Endothelial cell of umbilical vein (primary cell): ENCODE measurements around the gene PRKCB. TPM values are rescaled to one million over a fixed set of nuclear protein-coding genes. Genes with fewer than 3 reads are reported as not detected.

Experiments used
- Bru-seq: library from RNA; stranded (reverse); fragments of 400-500 nt; gene quantifications from one replicate; lab custom pipeline; 2021; lab: Mats Ljungman, UMichigan
- BruChase-seq, 2 experiments: library from RNA; stranded (reverse); fragments of 400-500 nt; gene quantifications; one replicate each; lab custom pipeline; 2021; lab: Mats Ljungman, UMichigan
- BruUV-seq: library from RNA; stranded (reverse); fragments of 400-500 nt; replicated peaks from 2 replicates; lab custom pipeline; 2021; lab: Mats Ljungman, UMichigan
- CTCF ChIA-PET: fragments of 300-600, 350-600 bp; sonication (Branson Sonifier 250); formaldehyde crosslinking; loops from one replicate; lab custom pipeline; 2021; ENCODE audit warnings: antibody characterized with exemption, inconsistent platforms; lab: Charles Lee
- POLR2A ChIA-PET: fragments of 300-600, 350-600 bp; sonication (Branson Sonifier 250); formaldehyde crosslinking; loops from one replicate; lab custom pipeline; 2021; ENCODE audit warnings: antibody characterized with exemption, inconsistent platforms; lab: Charles Lee
- DNase-seq: peaks from one replicate; pipeline ENCODE4 v3.0.0-alpha.2; 2011; ENCODE audit warnings: low read depth, low spot score
- FAIRE-seq: peaks from 2 replicates; lab custom pipeline; 2011; peaks lifted over from hg19 to GRCh38; lab: Jason Lieb, UNC
- H2AFZ ChIP-seq: 2 replicates; pipeline ENCODE4 v1.6.0; 2012; ENCODE audit warnings: low read depth, low read length, control low read depth, inconsistent platforms
- H3K27ac ChIP-seq: 2 replicates; pipeline ENCODE4 v1.5.1; 2011; ENCODE audit warnings: low read depth, mild to moderate bottlenecking, control low read depth, low read length, moderate library complexity; ENCODE audit not compliant: insufficient read depth
- H3K27me3 ChIP-seq, 2 experiments: 2 replicates each; pipeline versions ENCODE4 v1.6.0 to v1.6.1; 2011; ENCODE audit warnings: low read length in 2 of 2, mixed read lengths in 1 of 2; ENCODE audit not compliant: control insufficient read depth in 2 of 2, insufficient read depth in 2 of 2
- H3K36me3 ChIP-seq, 2 experiments: 2 replicates in 1 of 2; 3 replicates in 1 of 2; pipeline ENCODE4 v1.5.1; 2011; ENCODE audit warnings: low read length in 2 of 2, mild to moderate bottlenecking in 1 of 2, moderate library complexity in 1 of 2; ENCODE audit not compliant: control insufficient read depth in 2 of 2, insufficient read depth in 2 of 2; ENCODE audit errors: extremely low read depth in 1 of 2
- H3K4me1 ChIP-seq: 3 replicates; pipeline ENCODE4 v1.5.1; 2011; ENCODE audit warnings: mild to moderate bottlenecking, low read length; ENCODE audit not compliant: control insufficient read depth, insufficient read depth; ENCODE audit errors: extremely low read depth
- H3K4me2 ChIP-seq: 2 replicates; pipeline ENCODE4 v1.6.1; 2011; ENCODE audit warnings: low read length, control low read depth, mixed read lengths; ENCODE audit not compliant: insufficient read depth
- H3K4me3 ChIP-seq, 3 experiments: fragments of 200-600 bp in 1 of 3; sonication (generic), shearing (Covaris generic) in 1 of 3; replicated peaks in 1 of 3; 2 replicates each; pipeline ENCODE4 v1.5.1; 2011 to 2016; ENCODE audit warnings: control low read depth in 3 of 3, low read length in 3 of 3, mild to moderate bottlenecking in 2 of 3, inconsistent platforms in 1 of 3, low read depth in 1 of 3, moderate library complexity in 1 of 3; ENCODE audit not compliant: insufficient read depth in 1 of 3
- H3K79me2 ChIP-seq: 2 replicates; pipeline ENCODE4 v1.6.0; 2012; ENCODE audit warnings: low read length, inconsistent platforms; ENCODE audit not compliant: control insufficient read depth, insufficient read depth
- H3K9ac ChIP-seq: replicated peaks from 2 replicates; pipeline ENCODE3; 2011; ENCODE audit warnings: low read length, control low read depth; ENCODE audit not compliant: insufficient read depth; ENCODE audit errors: extremely low read depth
- H3K9me1 ChIP-seq: replicated peaks from 3 replicates; pipeline ENCODE4 v1.6.0; 2011; ENCODE audit warnings: mild to moderate bottlenecking, low read length; ENCODE audit not compliant: control insufficient read depth, insufficient read depth; ENCODE audit errors: extremely low read depth
- H3K9me3 ChIP-seq: replicated peaks from 2 replicates; pipeline ENCODE4 v1.5.1; 2012; ENCODE audit warnings: low read length, inconsistent platforms; ENCODE audit not compliant: control insufficient read depth, insufficient read depth
- H4K20me1 ChIP-seq: replicated peaks from 2 replicates; pipeline ENCODE3; 2011; ENCODE audit warnings: mild to moderate bottlenecking, low read length; ENCODE audit not compliant: control insufficient read depth, insufficient read depth; ENCODE audit errors: extremely low read depth
- CTCF ChIP-seq, 2 donors: IDR thresholded peaks; 1 replicate in 1 of 2; 2 replicates in 1 of 2; pipeline ENCODE4 v1.5.1; 2011; ENCODE audit warnings: low read length in 2 of 2, mild to moderate bottlenecking in 2 of 2, moderate library complexity in 2 of 2, control low read depth in 1 of 2, inconsistent platforms in 1 of 2, low read depth in 1 of 2; ENCODE audit not compliant: insufficient read depth in 1 of 2; ENCODE audit errors: extremely low read depth in 1 of 2
- EZH2 ChIP-seq: IDR thresholded peaks from 2 replicates; pipeline ENCODE4 v1.6.1; 2012; ENCODE audit warnings: borderline replicate concordance, low read depth, mild to moderate bottlenecking, moderate library complexity, low read length, inconsistent platforms; ENCODE audit not compliant: severe bottlenecking
- FOS ChIP-seq: IDR thresholded peaks from 2 replicates; pipeline ENCODE4 v1.6.1; 2011; ENCODE audit warnings: mild to moderate bottlenecking, low read length, moderate library complexity, borderline replicate concordance; ENCODE audit not compliant: insufficient read depth
- GATA2 ChIP-seq: IDR thresholded peaks from 2 replicates; pipeline ENCODE4 v1.7.0; 2011; ENCODE audit warnings: low read depth, mild to moderate bottlenecking, moderate library complexity, mixed read lengths, low read length; ENCODE audit not compliant: insufficient read length, insufficient read depth
- JUN ChIP-seq: IDR thresholded peaks from 2 replicates; pipeline ENCODE4 v1.6.1; 2011; ENCODE audit warnings: borderline replicate concordance, low read depth; ENCODE audit not compliant: insufficient read length, insufficient read depth
- MAX ChIP-seq: IDR thresholded peaks from 2 replicates; pipeline ENCODE4 v1.6.1; 2011; ENCODE audit not compliant: insufficient read depth, insufficient read length
- MYC ChIP-seq: IDR thresholded peaks from one replicate; pipeline ENCODE4 v1.6.1; 2011; ENCODE audit warnings: mild to moderate bottlenecking, low read depth, low read length
- POLR2AphosphoS5 ChIP-seq: IDR thresholded peaks from 2 replicates; pipeline ENCODE4 v1.6.1; 2012; ENCODE audit warnings: low read depth, mild to moderate bottlenecking, control low read depth, low read length, moderate library complexity; ENCODE audit not compliant: insufficient read depth
- dilution Hi-C: fragments of 300-500 bp; cut with MboI; formaldehyde crosslinking; loops from one replicate; pipeline ENCODE4 v1.15.0; 2019; ENCODE audit warnings: low sequenced_read_pairs; ENCODE audit not compliant: extremely low pct_ligation_motif_present
- intact Hi-C: fragments of 100-400 bp; cut with micrococcal nuclease; formaldehyde crosslinking; loops from one replicate; pipeline ENCODE4 v1.10.0; 2022
- long read RNA-seq: library from polyadenylated mRNA; stranded (forward); transcript quantifications from one replicate; pipeline ENCODE4 v2.0.0, GENCODE V29; 2021
- polyA minus RNA-seq, 3 experiments: library from RNA; depleted of rRNA, polyadenylated mRNA; stranded (reverse); fragments of >200 nt; gene quantifications; 1 replicate in 1 of 3; 2 replicates in 2 of 3; pipeline ENCODE4 v1.2.3, GENCODE V29; 2011
- polyA plus RNA-seq, 4 experiments: library from polyadenylated mRNA; depleted of rRNA in 3 of 4; stranded (reverse) in 3 of 4; unstranded in 1 of 4; fragments of >200 nt; gene quantifications; 2 replicates each; pipeline versions ENCODE4 v1.2.1 to v1.2.3, GENCODE V29; 2011 to 2012; ENCODE audit warnings: missing spikeins in 1 of 4
- total RNA-seq: library from RNA; stranded (reverse); gene quantifications from 2 replicates; pipeline ENCODE4 v1.2.3, GENCODE V29; 2021

Gene PRKCB
- total RNA-seq (not detected in 2 replicates), polyA plus RNA-seq (0.01 TPM in 1 of 2 replicates, not detected in the other), polyA minus RNA-seq (3.5 and 7.9 TPM in 2 replicates), Bru-seq, nascent RNA (percentile 3 among the genes with signal in this experiment), BruChase-seq, experiment 1, labeled RNA remaining after a 6-hour chase (percentile 1 among the genes with signal in this experiment), BruChase-seq, experiment 2, labeled RNA remaining after a 2-hour chase (percentile 2 among the genes with signal in this experiment)
- 0.08 TPM in 1 of 2 replicates, not detected in the other for polyA plus RNA-seq (2011; cell fraction: cytosol; rRNA removed)
- polyA plus RNA-seq (2011; cell fraction: nucleus; rRNA removed), result not detected in 2 replicates
- not detected in 2 replicates for polyA plus RNA-seq (2012)
- 13.6 TPM for polyA minus RNA-seq (2011; cell fraction: cytosol; rRNA and poly(A)+ RNA removed)
- not detected in 2 replicates for polyA minus RNA-seq (2011; cell fraction: nucleus; rRNA and poly(A)+ RNA removed)
- long read RNA-seq, result 0 reads

DNA sequence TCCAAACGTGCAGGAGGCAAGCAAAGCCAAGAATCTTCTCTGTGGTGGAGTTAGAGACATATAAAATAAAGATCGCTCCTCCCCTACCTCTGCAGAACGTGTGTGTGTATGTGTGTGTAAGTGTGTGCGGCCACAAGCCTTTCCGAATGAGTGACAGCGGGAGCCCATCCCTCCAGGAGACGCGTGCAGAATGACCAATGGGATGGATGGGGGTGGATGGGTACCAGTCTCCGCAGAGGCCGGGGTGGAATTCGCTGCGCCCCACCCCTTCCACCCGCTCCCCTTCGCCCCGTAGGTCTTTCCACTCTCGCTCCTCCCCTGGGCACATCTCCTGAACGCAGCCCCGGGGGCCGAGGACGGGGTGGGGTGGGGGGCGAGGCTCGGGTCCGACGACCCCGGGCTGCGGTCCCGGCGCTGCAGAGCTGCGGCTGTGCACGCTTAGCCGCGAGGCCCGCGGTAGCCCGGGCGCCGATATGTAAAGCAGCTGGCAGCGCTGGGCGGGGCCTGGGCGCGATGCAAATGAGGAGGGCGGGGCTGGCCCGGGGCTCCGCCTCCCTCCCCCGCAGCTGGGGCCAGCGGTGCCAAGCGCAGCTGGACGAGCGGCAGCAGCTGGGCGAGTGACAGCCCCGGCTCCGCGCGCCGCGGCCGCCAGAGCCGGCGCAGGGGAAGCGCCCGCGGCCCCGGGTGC is at the start of gene PRKCB:
Gene PRKCB (plus strand): TSS at position 594 of the 688 bp plus-strand sequence.
- Histone ChIP-seq H3K9ac (no peak within 1 kb of the TSS), H3K36me3 (no peaks in the 10 kb centered on the region), H2AFZ (peak within 1 kb of the TSS; percentile 29), H3K79me2 (no peaks in the 10 kb centered on the region), H3K4me2 (no peak within 1 kb of the TSS), H3K27ac (no peak within 1 kb of the TSS), H3K27me3 (peaks cover 19 to 39% of the 10 kb centered on the region in 2 experiments), H3K4me3 (no peak within 1 kb of the TSS), H3K9me1 (no peaks in the 10 kb centered on the region), H4K20me1 (no peaks in the 10 kb centered on the region), H3K9me3 (no peaks in the 10 kb centered on the region), H3K4me1 (no peaks in the 10 kb centered on the region)
- TF ChIP-seq CTCF (IDR thresholded peaks at IDR 0.05; ENCODE audit: extremely low read depth in 1 of 2, insufficient read depth in 1 of 2, low read depth in 1 of 2, low read length in 2 of 2) (no peak), EZH2 (no peak), POLR2AphosphoS5 (no peak), GATA2 (no peak), MYC (no peak), JUN (no peak), MAX (no peak), FOS (no peak)
- intact Hi-C loops, result no loop called here
- dilution Hi-C loops, result no loop called here
- DNase-seq (peak; percentile 32), FAIRE-seq (no peak)
- no TSS peak for BruUV-seq
- ChIA-PET POLR2A (no interaction called here), CTCF (interaction anchor here (0.7 kb wide), 1 partner anchor 669 kb away, joined by 3 read pairs; no protein-coding TSS in a partner anchor)
